Stimulated activated CD4-positive, alpha-beta T cell treated with anti-CD3 and anti-CD28 coated beads, TNF-alpha, amount 100 ng/mL, for 24 hours (primary cell): ENCODE data around the gene HMGN2.
"Not testable (repeated sequence)": the region's sequence is repeated elsewhere in the genome, so short reads cannot be mapped to it uniquely, and the experiment has no call there.

Source experiments
- DNase-seq, 3 experiments: peaks; one replicate each; pipeline ENCODE4 v3.0.0-alpha.2; 2020; ENCODE audit warnings: low read depth in 3 of 3

Gene HMGN2

DNA sequence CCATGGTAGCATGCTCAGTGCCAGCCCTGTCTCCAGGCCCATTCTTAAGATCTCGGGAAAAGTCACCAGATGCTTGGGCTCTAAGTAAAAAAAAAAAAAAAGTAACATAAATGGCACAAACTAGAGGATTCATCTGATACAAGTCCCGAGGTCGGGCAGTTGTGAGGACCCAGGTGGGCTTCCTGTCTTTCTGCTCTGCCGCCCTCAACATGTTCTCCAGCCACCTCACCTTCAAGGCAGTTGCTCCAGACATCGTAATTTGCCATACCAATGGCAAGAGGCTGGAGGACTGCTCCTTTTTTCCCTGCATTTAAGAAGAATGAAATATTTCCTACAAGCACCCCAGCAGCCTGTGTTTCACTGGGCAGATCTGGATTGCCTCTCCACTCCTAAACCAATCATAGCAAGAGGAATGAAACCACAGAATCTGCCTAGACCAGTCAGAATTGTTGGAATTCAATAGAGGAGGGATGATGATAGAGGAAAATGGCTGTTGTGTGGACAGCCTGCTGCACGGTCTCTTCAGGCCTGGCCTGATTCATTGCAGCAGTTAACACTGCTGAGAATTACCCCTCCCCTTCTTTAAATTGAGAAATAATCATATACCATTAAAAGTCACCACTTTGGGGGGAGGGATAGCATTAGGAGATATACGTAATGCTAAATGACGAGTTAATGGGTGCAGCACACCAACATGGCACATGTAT lies 5.4 kb downstream of the HMGN2 start:
- DNase-seq, result no peak

DNA sequence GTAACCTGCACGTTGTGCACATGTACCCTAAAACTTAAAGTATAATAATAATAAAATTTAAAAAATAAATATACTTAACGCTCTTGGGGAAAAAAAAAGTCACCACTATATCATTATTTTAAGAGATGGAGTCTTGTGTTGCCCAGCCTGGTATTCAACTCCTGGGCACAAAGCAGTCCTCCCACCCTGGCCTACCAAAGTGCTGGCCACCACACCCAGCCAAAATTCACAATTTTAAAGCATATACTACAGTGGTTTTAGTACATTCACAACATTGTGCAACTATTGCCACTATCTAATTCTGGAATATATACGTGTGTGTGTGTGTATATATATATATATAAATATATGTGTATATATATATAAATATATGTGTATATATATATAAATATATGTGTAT lies 5.9 kb downstream of the HMGN2 start:
- DNase-seq, result no peak

DNA sequence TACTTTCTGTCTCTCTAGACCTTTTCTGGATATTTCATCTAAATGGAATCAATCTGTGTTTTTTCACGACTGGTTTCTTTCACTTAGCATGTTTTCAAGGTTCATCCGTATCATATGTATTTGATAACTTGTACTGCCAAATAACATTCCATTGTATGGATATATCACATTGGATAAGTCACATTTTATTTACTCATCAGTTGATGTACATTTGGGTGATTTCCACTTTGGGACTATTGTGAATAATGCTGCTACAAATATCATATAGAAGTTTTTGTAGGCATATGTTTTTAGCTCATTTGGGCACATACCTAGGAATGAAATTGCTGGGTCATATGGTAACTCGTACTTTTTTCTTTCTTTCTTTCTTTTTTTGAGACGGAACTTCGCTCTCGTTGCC lies 6.7 kb downstream of the HMGN2 start:
- DNase-seq, result no peak

DNA sequence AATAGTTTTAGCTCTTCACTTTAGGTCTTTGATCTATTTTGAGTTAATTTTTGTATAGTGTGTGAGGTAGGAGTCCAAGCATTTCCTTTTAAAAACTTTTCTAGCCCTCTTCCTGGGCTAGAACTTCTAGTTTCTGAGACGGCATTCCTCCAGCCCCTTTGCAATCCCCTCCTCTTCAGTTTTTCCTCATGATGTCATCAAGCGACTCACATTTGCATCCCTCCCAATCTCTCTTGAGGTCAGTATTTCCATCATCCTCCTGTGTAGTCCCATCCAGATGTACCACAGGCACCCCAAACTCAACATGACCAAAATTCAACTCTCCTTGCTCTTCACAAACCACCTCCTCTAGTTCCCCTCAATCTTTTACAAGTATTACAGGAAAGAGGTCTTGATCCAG lies 10.7 kb downstream of the HMGN2 start:
- DNase-seq, result no peak

DNA sequence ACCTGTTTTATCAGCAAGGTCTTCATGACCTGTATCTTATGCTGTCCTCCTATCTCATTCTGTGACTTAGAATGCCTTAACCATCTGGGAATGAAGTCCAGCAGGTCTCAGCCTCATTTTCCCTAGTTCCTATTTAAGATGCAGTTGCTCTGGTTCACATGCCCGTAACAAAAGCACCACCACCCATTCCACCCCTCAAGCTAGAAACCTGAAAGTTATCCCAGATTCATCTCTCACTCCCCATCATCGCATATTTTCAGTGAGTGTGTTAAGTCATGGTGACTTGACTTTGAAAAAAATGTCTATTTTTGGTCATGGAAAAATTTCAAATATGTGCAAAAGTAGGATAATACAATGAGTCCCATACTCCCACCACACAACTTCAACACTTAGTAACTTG lies 11.7 kb downstream of the HMGN2 start:
- DNase-seq, result no peak

DNA sequence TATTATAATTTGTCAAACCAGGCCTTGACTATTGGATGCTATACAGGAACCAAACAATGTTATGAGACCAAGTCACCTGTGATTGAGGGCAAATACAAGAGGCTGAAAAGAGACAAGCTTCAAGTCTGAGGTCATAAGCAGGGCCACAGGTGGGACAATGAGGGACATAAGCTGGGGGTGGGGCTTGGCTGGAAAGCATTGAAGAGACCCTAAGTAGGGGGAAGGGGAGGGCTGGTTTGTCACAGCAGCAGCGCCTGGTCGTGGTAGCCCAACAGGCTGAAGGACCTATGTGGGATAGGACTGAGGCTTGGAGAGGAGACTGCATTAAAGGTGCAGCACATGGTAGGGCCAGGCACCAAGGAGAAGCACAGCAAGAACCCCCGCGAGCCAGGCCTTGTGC lies 17.9 kb downstream of the HMGN2 start:
- no peak for DNase-seq

DNA sequence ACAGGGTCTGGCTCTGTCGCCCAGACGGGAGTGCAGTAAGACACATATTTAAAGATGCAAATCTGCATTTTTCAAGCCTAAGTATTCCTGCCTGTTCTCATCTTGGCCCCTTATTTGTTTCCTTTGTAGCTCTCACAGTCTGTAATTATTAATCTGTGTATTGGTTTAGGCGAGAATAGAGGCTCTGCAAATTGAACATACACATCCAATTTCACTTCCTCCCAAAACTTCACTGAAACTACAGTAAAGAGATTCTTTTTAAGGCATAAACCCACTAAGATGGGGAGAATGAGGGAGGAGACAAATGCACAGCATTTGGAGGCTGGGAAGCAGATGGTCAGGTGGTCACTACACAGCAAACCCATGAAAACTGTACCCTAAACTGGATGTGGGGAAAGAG lies 21.0 kb downstream of the HMGN2 start:
- no peak for DNase-seq

DNA sequence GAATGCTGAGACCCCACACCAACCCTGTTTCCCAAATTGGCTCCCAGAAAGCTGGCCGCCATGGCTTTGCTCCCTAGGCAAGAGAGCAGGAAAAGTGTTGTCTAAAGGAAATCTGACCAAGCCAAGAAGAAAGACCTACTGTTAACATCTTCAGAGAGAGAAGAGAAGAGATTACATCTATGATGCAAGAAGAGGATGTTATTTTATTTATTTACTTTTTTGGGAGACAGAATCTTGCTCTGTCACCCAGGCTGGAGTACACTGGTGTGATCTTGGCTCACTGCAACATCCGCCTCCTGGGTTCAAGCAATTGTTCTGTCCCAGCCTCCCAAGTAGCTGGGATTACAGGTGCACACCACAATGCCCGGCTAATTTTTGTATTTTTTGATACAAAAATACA lies 21.7 kb downstream of the HMGN2 start:
- DNase-seq, result no peak

DNA sequence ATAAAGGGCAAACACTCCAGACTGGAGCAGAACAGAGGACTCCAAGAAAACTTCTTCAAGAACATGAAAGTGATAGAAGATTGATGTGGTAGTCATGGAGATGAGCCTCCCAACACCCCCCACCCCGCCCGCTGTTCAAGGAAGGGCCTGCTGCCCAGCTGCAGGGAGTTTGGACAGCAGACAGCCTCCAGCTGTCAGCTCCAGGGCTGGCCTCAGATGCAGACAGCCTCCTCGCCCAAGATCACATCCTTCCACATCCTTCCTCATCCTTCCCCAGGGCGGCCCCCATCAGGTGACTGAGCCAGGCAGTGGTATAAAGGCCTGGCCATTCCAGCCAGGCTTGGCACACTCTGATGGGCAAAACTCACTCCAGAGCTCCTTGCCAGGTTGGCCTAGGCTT lies 24.6 kb downstream of the HMGN2 start:
- DNase-seq, result no peak

DNA sequence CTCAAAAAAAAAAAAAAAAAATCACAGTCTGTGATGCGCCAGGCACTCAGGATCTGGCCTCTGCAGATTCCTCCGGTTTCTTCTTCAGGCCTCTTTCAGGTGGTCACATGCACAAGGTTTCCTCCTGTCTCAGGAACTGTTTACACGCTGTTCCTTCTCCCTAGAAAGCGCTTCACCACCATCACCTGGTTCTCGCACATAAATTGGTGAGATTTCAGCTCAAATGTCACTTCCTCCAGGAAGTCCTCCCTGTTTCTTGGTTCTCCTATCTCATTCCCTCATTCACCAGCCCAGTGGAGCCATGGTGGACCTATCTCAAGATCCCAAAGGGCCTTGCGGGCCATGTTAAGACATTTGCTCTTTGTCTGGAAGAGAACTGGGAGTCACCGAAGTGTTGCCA lies 26.7 kb downstream of the HMGN2 start:
- DNase-seq, result no peak

DNA sequence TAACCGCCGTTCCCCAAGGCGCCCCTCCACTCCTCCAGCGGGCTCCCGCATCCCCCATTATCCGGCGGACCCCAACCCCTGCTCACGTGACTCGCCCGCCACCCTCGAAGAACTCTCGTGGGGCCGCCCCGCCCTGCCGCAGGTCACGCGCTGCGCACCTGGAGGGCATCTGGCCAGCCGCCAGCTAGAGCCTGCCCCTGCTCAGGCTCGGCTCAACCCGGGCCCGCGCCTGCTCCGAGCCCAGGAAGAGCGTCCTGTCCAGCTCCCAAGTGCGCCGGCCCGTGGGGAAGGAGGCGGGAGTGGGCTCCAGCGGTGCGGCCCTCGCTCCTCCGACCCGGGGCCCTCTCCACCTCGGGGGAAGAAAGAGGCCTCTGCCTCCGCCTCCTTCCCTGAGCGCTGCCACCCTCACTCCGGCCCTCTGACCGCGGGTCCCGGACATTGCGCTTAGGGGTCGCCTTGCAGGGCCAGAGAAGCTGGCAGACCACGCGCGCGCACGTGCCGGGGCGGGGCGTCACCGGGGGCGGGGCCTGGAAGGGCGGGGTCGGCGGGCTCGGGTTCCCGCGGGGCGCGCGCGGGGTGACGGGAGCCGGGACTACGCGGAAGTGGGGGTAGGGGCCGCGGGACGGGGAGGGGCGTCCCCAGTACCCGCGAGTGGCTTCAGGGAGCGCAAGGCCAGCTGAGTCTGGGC lies 28.4 kb downstream of the HMGN2 start:
- peak; percentile 81 to 94 (median 92) for DNase-seq

DNA sequence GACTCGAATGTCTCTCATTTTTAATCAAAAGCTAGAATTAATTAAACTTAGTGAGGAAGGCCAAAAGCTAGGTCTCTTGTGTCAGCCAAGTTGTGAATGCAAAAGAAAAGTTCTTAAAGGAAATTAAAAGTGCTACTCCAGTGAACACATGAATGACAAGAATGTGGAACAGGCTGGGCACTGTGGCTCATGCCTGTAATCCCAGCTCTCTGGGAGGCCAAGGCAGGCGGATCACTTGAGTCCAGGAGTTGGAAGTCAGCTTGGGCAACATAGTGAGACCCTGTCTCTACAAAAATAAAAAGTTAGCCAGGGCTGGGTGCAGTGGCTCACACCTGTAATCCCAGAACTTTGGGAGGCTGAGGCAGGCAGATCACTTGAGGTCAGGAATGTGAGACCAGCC lies 38.5 kb downstream of the HMGN2 start:
- DNase-seq, result not testable (repeated sequence)

DNA sequence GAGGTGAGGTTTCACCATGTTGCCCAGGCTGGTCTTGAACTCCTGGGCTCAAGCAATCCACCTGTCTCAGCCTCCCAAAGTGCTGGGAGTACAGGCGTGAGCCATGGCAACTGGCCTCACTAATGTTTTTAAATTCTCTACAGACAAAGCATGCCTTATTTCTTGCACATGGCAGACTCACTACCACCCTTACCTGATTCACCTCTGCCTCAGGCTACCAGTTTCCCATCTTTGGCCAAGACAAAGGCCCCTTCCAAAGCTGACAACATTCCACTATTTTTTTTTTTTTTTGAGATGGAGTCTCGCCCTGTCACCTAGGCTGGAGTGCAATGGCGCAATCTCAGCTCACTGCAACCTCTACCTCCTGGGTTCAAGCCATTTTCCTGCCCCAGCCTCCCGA lies 43.6 kb downstream of the HMGN2 start:
- DNase-seq, result not testable (repeated sequence)

DNA sequence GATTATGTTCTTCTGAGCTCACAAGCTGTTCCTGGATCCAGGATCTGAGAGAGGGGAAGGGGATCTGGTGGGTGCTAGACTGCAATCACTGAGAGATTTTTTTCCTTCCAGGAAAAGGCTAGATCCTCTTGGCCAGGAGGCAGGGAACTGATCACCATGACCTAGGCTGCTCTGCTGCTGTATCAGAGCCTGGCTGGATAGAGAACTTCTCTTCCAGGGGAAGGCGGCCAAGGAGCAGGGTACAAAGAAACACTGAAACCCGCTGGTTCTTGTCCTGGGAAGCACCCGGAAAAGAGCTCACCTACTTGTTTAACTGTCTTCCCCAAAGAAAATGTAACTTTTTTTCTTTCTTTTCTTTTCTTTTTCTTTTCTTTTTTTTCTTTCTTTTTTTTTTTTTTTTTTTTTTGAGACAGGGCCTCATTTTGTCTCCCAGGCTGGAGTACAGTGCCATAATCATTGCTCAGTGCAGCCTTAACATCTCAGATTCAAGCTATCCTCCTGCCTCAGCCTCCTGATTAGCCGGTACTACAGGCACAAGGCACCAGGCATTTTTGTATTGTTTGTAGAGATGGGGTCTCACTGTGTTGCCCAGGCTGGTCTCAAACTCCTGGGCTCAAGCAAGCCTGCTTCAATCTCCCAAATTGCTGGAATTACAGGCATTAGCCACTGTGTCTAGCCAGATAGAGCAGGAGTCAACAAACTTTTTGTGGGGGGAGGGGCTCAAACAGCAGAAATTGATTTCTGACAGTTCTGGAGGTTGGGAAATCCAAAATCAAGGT lies 44.9 kb downstream of the HMGN2 start:
- DNase-seq, result no peak

DNA sequence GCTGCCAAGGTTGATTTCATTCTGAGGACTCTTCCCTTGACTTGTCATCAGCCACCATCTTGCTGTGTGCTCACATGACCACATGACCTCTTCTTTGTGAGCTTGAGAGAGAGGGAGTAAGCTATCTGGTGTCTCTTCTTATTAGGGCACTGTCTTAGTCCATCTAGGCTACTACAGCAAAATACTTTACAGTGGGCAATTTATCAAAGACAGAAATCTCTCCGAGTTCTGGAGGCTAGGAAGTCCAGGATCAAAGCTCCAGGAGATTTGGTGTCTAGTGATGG lies 45.5 kb downstream of the HMGN2 start:
- DNase-seq, result no peak

DNA sequence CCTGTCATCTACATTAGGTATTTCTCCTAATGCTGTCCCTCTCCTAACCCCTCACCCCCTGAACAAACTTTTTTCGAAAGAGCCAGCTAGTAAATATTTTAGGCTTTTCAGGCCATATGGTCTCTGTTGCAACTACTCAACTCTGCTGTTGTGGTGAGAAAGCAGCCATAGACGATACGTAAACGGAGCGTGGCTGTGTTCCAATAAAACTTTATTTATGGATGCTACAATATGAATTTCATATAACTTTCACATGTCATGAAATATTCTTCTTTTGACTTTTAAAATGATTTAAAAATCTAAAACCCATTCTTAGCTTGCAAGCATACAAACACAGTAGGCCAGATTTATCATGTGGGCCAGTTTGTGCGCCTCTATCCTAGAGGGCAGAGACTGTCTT lies 46.1 kb downstream of the HMGN2 start:
- no peak for DNase-seq

DNA sequence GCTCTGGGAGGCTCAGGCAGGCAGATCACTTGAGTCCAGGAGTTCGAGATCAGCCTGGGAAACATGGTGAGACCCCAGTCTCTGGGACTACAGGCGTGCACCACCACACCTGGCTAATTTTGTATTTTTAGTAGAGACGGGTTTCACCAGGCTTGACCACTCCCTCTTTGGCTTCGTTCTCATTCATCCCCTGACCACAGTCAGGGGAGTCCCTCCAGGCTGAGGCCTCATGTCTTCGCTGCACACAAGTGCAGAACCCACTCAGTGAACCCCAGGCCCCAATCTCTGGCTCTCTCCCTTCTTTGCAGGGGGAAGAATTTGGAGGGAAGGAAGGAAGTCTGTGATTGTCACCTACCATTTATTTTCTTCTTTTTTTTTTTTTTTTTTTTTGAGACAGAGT lies 48.1 kb downstream of the HMGN2 start:
- no peak for DNase-seq

DNA sequence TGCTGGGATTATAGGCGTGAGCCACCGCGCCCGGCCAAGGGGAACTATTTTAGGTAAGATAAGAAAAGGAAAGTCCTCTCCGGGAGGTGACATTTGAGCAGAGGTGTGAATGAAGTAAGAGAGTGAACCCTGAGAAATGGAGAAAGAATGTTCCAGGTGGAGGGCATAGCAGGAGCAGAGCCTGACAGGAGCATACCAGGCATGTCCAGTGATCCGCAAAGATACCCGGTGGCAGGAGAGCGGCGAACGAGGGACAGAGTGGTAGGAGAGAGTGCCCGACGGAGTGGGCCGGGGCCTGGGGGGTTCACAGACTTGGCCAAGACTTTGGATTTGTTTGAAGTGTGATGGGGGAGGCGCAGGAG lies 49.4 kb downstream of the HMGN2 start:
- no peak for DNase-seq

DNA sequence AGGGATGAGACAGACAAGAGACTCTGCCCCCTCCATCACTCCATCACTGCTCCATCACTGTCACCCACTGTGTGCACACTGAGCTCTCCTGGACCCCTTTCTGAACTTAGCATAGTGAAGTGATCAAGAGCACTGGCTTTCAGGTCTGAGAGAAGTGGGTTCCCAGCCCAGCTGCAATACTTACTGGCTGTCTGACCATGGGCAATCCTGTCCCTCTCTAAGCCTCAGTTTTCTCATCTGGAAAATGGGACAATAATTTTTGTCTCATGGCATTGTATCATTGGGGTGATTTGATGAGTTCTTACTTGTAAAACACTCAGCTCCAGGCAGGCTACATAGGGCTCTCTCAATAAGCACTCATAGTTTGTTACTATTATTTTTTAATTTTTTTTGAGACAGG lies 49.8 kb downstream of the HMGN2 start:
- no peak for DNase-seq

DNA sequence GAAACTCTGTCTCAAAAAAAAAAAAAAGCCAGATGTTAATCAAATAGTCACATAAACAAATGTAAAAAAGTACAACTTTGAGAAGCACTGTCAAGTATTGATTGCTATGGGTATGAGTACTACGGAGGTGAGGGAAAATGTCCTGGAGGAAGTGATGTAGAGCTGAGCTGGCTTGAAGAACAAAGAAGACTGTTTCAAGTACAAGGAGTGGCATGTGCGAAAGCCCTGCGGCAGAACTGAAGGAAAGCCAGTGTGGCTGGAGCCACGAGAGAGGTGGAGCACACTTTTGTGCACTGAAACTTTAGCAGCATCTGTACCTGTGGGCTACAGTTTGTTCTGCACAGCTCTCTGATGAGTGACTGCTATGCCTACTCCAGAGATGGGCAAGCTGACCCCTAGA lies 51.9 kb downstream of the HMGN2 start:
- DNase-seq, result no peak
